Measurements from ENCODE around the gene MMAB.

GRCh38 chr12:109517619-109518018 lies 55.7 kb downstream of the MMAB start:
- TF ChIP-seq TAF1 (IDR thresholded peaks at IDR 0.05; ENCODE audit: borderline replicate concordance, insufficient read depth, low read length) (no peak), POLR2AphosphoS5 (IDR thresholded peaks at IDR 0.05; ENCODE audit: low read depth, low read length) (no peak), SIN3A (IDR thresholded peaks at IDR 0.05; ENCODE audit: borderline replicate concordance, insufficient read depth, low read length) (no peak), REST (IDR thresholded peaks at IDR 0.05; ENCODE audit: insufficient read depth in 1 of 2, low read depth in 2 of 2, low read length in 2 of 2) (no peak), FOXP2 (optimal IDR thresholded peaks at IDR 0.05; ENCODE audit: borderline replicate concordance, extremely low read depth, extremely low read length, insufficient read depth) (no peak)
